CD4-positive, alpha-beta T cell treated with Interleukin-4 for 4 hours (primary cell): ENCODE data around the gene PPP1R13L.
A peak's percentile ranks its signal among the peaks of the same experiment; 100 is the strongest.
"Not testable (repeated sequence)": the region's sequence is repeated elsewhere in the genome, so short reads cannot be mapped to it uniquely, and the experiment has no call there.

Experiments
- DNase-seq: peaks from one replicate; pipeline ENCODE4 v3.0.0-alpha.2; 2020

PPP1R13L gene

GRCh38 chr19:45404557-45405434 lies at the start of gene PPP1R13L:
PPP1R13L (minus strand) TSS chr19:45405069; CDS start chr19:45398318, 6,751 bp downstream.
- DNase-seq = peak; percentile 27

GRCh38 chr19:45451850-45452387 lies 47.0 kb upstream of the PPP1R13L start:
- DNase-seq = no peak

GRCh38 chr19:45451131-45451849 lies 46.4 kb upstream of the PPP1R13L start:
- DNase-seq = peak; percentile 93

GRCh38 chr19:45450012-45450333 lies 45.1 kb upstream of the PPP1R13L start:
- DNase-seq = peak; percentile 80

- DNase-seq = no peak
Measured at GRCh38 chr19:45448887-45449299, 44.0 kb upstream of the PPP1R13L start.

- DNase-seq = no peak
Measured at GRCh38 chr19:45448425-45448756, 43.5 kb upstream of the PPP1R13L start.

- no peak for DNase-seq
Measured at GRCh38 chr19:45446944-45447343, 42.1 kb upstream of the PPP1R13L start.

- peak; percentile 55 for DNase-seq
Measured at GRCh38 chr19:45446295-45446694, 41.4 kb upstream of the PPP1R13L start.

- no peak for DNase-seq
Measured at GRCh38 chr19:45445139-45445538, 40.3 kb upstream of the PPP1R13L start.

- DNase-seq = peak; percentile 87
Measured at GRCh38 chr19:45444318-45445041, 39.6 kb upstream of the PPP1R13L start.

- DNase-seq = peak; percentile 55
Measured at GRCh38 chr19:45443462-45444317, 38.8 kb upstream of the PPP1R13L start.

- peak; percentile 62 for DNase-seq
Measured at GRCh38 chr19:45442778-45443461, 38.1 kb upstream of the PPP1R13L start.

- no peak for DNase-seq
Measured at GRCh38 chr19:45442408-45442777, 37.5 kb upstream of the PPP1R13L start.

GRCh38 chr19:45440873-45441654 lies 36.2 kb upstream of the PPP1R13L start:
- DNase-seq = no peak

- no peak for DNase-seq
Measured at GRCh38 chr19:45440259-45440638, 35.4 kb upstream of the PPP1R13L start.

GRCh38 chr19:45439569-45440258 lies 34.8 kb upstream of the PPP1R13L start:
- peak; percentile 88 for DNase-seq

- no peak for DNase-seq
Measured at GRCh38 chr19:45439190-45439568, 34.3 kb upstream of the PPP1R13L start.

GRCh38 chr19:45437328-45437727 lies 32.5 kb upstream of the PPP1R13L start:
- DNase-seq = no peak

GRCh38 chr19:45432543-45432942 lies 27.7 kb upstream of the PPP1R13L start:
- DNase-seq = not testable (repeated sequence)

- not testable (repeated sequence) for DNase-seq
Measured at GRCh38 chr19:45431008-45431407, 26.1 kb upstream of the PPP1R13L start.
